ENCODE data around the gene NUP98.
"Not testable (repeated sequence)": the region's sequence is repeated elsewhere in the genome, so short reads cannot be mapped to it uniquely, and the experiment has no call there.

- not testable (repeated sequence) for TF ChIP-seq POLR2A, CTCF, POLR2AphosphoS5 (IDR thresholded peaks at IDR 0.05)
These were observed 144.8 kb downstream of the NUP98 start for GRCh38 chr11:3652514-3652913.
